ENCODE measurements around the gene DENND5B. TPM values are rescaled to one million over a fixed set of nuclear protein-coding genes. Genes with fewer than 3 reads are reported as not detected.

Gene DENND5B
- total and polyA plus RNA-seq, 11 donors: 8.2 to 58.9 (median 44.0) TPM

DNA sequence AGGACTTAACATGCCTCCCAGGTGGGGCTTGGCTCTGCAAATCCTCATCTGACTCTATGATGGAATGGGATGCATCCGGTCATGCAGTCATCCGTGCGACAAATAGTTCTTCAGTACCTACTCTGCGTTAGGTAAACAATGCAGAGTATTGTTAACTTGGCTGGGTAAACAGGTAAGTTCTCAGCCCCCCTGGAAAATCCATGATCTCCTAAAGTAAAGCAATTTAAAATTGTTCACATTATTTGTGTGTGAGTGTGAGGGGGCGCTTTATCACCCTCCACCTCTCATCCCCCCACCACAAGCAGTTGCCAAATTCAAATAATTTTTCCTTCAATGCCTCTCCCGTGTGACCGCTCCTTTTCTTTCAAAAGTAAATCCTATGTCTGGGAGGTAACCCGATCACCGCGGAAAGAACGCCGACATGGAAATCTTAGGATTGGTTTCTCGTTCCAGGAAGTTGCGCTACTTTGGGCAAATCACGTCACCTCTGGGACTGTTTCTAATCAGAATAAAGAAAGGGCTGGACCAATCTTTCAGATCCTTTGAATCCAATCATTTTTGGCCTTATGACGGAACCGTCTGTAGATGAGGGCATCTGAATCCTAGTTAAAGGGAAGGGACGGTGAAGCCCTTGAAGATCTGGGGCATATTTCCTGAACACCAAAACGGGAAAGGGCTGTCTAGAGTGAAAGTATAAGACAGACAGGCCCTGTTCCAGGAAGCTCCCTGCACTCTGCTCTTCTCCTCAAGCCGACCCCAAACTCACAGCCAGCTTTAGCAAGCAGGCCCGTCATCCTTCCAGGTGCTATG lies 221.0 kb downstream of the DENND5B start:
- H3K27ac ChIP-seq: peak overlapping the region in 1 of 12 donors; percentile 17
- no peaks in the 10 kb centered on the region for H3K36me3 ChIP-seq
- no peaks in the 10 kb centered on the region for H3K9me3 ChIP-seq
- DNase-seq (peak in 4 of 5 donors; percentile 31 to 37 (median 32)), ATAC-seq (peak; percentile 47 to 81 (median 68))
- 45 to 59% (median 54%) methylated on average over 21 of the region's 21 CpGs for WGBS, 4 donors
- no peaks in the 10 kb centered on the region for H3K27me3 ChIP-seq
- TF ChIP-seq, protein P1, sequence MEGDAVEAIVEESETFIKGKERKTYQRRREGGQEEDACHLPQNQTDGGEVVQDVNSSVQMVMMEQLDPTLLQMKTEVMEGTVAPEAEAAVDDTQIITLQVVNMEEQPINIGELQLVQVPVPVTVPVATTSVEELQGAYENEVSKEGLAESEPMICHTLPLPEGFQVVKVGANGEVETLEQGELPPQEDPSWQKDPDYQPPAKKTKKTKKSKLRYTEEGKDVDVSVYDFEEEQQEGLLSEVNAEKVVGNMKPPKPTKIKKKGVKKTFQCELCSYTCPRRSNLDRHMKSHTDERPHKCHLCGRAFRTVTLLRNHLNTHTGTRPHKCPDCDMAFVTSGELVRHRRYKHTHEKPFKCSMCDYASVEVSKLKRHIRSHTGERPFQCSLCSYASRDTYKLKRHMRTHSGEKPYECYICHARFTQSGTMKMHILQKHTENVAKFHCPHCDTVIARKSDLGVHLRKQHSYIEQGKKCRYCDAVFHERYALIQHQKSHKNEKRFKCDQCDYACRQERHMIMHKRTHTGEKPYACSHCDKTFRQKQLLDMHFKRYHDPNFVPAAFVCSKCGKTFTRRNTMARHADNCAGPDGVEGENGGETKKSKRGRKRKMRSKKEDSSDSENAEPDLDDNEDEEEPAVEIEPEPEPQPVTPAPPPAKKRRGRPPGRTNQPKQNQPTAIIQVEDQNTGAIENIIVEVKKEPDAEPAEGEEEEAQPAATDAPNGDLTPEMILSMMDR (IDR thresholded peaks at IDR 0.05): no peak
- TF ChIP-seq POLR2A (IDR thresholded peaks at IDR 0.05): no peak
- H3K4me1 ChIP-seq: peaks cover 0 to 20% (median 8%) of the 10 kb centered on the region in 12 donors
- peak overlapping the region in 10 of 12 donors; percentile 33 to 52 (median 41) for H3K4me3 ChIP-seq
- intact Hi-C loops (cut with DNase I): no loop called here

DNA sequence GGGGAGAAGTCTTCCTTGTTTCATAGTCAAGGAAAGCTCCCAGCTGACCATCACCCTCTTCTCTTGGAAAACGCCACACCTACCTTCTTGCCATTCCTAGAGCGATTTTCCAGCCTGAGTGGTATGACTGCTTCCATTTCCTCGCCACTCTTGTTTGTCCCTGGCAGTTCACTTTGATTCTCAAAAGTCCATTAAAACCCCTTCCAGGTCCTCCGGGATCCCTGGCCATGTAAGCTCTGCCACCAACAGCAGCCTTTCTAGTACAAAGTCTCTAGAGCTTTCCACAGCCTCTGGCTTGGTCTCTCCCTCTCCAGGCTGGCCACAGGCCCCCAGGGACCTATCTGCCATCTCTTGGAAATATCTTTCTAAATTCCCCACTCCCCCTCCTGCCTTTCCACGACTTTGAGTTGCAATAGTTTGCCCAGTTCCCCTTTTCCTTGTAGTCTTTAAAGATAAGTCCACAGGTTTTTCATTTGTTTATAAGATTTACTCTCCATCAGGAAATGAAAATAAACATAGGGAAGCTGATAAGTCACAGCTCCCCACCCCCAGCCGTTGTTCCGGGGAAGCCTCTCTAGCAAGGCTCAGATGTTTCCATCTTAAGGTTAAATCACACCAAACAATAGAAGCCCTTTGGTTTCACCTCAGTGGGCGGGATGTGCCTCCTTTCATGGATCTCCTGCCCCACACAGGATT lies 222.1 kb downstream of the DENND5B start:
- WGBS, 4 donors: 44 to 52% (median 49%) methylated on average over 8 of the region's 8 CpGs
- intact Hi-C loops (cut with DNase I): no loop called here
- no peak overlapping the region for H3K27ac ChIP-seq

DNA sequence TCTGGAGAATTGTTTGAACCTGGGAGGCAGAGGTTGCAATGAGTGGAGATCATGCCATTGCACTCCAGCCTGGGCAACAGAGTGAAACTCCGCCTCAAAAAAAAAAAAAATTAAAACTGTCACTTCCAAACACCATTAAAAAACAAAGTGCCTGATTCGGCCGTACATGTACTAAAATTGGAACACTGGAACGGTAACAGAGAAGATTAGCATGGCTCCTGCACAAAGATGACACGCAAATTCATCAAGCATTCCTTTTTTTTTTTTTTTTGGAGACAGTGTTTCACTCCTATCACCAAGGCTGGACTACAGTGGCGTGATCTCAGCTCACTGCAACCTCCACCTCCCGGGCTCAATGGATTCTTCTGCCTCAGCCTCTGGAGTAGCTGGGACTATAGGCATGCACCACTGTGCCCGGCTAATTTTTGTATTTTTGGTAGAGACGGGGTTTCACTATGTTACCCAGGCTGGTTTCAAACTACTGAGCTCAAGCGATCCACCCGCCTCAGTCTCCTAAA lies 224.8 kb downstream of the DENND5B start:
- DNase-seq (no peak), ATAC-seq (no peak)
- H3K4me1 ChIP-seq: peaks cover 0 to 20% (median 8%) of the 10 kb centered on the region in 12 donors
- H3K9me3 ChIP-seq: no peaks in the 10 kb centered on the region
- 76 to 79% (median 76%) methylated on average over 11 of the region's 11 CpGs for WGBS, 4 donors
- no peaks in the 10 kb centered on the region for H3K36me3 ChIP-seq
- TF ChIP-seq, protein P1 (IDR thresholded peaks at IDR 0.05): no peak
- TF ChIP-seq POLR2A (IDR thresholded peaks at IDR 0.05): no peak
- no peak overlapping the region for H3K27ac ChIP-seq
- no peak overlapping the region for H3K4me3 ChIP-seq
- no peaks in the 10 kb centered on the region for H3K27me3 ChIP-seq
- intact Hi-C loops (cut with DNase I): no loop called here

More for the DNA sequence above, 222.1 kb downstream of the DENND5B start:
- DNase-seq: no peak
- Histone ChIP-seq H3K4me3 (no peak overlapping the region), H3K36me3 (no peaks in the 10 kb centered on the region), H3K4me1 (peaks cover 0 to 20% (median 8%) of the 10 kb centered on the region in 12 donors), H3K9me3 (no peaks in the 10 kb centered on the region), H3K27me3 (no peaks in the 10 kb centered on the region)
- TF ChIP-seq, protein P1 (IDR thresholded peaks at IDR 0.05): no peak
- ATAC-seq: no peak

DNA sequence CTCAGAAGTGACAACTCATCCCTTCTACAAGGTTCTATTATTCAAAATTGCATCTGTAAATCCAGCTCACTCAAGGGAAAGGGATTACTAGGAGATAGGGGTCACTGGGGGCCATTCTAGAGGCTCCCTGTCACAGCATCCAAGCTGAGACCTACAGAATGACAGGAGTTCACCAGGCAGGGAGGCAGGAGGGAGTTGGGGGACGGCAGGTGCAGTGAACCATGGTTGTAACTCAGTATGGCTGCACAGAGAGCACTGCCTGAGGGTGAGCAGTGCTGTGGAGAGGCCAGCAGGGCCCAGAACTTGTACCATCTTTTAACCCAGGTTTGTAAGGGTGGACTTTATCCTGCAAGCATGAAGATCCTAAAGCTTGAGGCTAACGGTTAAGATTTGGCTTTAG lies 227.1 kb downstream of the DENND5B start:
- DNase-seq: no peak
- 74 to 95% (median 92%) methylated on average over 2 of the region's 2 CpGs for WGBS, 4 donors
- ATAC-seq: no peak
- H3K36me3 ChIP-seq: no peaks in the 10 kb centered on the region
- H3K27me3 ChIP-seq: no peaks in the 10 kb centered on the region
- no peak overlapping the region for H3K27ac ChIP-seq
- H3K9me3 ChIP-seq: no peaks in the 10 kb centered on the region
- intact Hi-C loops (cut with DNase I): no loop called here
- H3K4me1 ChIP-seq: peaks cover 0 to 3% (median 0%) of the 10 kb centered on the region in 12 donors
- H3K4me3 ChIP-seq: no peak overlapping the region
- TF ChIP-seq, protein P1 (IDR thresholded peaks at IDR 0.05): no peak

Data from heart left ventricle (tissue), 16 donors.